ENCODE results near the gene KIFC3.

- no peak for TF ChIP-seq CTCF (IDR thresholded peaks at IDR 0.05)
- TF ChIP-seq POLR2A (IDR thresholded peaks at IDR 0.05) = no peak
Observed at GRCh38 chr16:57720142-57720575, 82.1 kb downstream of the KIFC3 start.
